HL-60 (cell line): Measurements from ENCODE around the gene GBP1.

Experiments
- POLR2AphosphoS5 ChIP-seq: IDR thresholded peaks from 2 replicates; pipeline ENCODE4 v1.6.1; 2012; ENCODE audit warnings: low read depth
- TF ChIP-seq, protein P1 (sequence below): IDR thresholded peaks from one replicate; pipeline ENCODE4 v1.5.1; 2011; ENCODE audit warnings: low read length, control low read depth, inconsistent platforms; ENCODE audit not compliant: insufficient read depth
- TF ChIP-seq, protein P2 (sequence below): IDR thresholded peaks from 2 replicates; pipeline ENCODE4 v1.6.1; 2012; ENCODE audit warnings: low read depth; ENCODE audit not compliant: insufficient replicate concordance

- no peak for TF ChIP-seq POLR2AphosphoS5
- TF ChIP-seq, protein P1, sequence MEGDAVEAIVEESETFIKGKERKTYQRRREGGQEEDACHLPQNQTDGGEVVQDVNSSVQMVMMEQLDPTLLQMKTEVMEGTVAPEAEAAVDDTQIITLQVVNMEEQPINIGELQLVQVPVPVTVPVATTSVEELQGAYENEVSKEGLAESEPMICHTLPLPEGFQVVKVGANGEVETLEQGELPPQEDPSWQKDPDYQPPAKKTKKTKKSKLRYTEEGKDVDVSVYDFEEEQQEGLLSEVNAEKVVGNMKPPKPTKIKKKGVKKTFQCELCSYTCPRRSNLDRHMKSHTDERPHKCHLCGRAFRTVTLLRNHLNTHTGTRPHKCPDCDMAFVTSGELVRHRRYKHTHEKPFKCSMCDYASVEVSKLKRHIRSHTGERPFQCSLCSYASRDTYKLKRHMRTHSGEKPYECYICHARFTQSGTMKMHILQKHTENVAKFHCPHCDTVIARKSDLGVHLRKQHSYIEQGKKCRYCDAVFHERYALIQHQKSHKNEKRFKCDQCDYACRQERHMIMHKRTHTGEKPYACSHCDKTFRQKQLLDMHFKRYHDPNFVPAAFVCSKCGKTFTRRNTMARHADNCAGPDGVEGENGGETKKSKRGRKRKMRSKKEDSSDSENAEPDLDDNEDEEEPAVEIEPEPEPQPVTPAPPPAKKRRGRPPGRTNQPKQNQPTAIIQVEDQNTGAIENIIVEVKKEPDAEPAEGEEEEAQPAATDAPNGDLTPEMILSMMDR, result no peak
- TF ChIP-seq, protein P2, sequence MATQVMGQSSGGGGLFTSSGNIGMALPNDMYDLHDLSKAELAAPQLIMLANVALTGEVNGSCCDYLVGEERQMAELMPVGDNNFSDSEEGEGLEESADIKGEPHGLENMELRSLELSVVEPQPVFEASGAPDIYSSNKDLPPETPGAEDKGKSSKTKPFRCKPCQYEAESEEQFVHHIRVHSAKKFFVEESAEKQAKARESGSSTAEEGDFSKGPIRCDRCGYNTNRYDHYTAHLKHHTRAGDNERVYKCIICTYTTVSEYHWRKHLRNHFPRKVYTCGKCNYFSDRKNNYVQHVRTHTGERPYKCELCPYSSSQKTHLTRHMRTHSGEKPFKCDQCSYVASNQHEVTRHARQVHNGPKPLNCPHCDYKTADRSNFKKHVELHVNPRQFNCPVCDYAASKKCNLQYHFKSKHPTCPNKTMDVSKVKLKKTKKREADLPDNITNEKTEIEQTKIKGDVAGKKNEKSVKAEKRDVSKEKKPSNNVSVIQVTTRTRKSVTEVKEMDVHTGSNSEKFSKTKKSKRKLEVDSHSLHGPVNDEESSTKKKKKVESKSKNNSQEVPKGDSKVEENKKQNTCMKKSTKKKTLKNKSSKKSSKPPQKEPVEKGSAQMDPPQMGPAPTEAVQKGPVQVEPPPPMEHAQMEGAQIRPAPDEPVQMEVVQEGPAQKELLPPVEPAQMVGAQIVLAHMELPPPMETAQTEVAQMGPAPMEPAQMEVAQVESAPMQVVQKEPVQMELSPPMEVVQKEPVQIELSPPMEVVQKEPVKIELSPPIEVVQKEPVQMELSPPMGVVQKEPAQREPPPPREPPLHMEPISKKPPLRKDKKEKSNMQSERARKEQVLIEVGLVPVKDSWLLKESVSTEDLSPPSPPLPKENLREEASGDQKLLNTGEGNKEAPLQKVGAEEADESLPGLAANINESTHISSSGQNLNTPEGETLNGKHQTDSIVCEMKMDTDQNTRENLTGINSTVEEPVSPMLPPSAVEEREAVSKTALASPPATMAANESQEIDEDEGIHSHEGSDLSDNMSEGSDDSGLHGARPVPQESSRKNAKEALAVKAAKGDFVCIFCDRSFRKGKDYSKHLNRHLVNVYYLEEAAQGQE, result no peak
Measured at GRCh38 chr1:89095737-89096136, 30.7 kb upstream of the GBP1 start.
